ENCODE results near the gene AMBP. TPM values are rescaled to one million over a fixed set of nuclear protein-coding genes. Genes with fewer than 3 reads are reported as not detected.

AMBP gene
- total and polyA plus RNA-seq, 2 of the 13 experiments (the other 11 are each of a cell fraction or from before 2014, with no cell fraction given), result 1,510 to 2,580 TPM

DNA sequence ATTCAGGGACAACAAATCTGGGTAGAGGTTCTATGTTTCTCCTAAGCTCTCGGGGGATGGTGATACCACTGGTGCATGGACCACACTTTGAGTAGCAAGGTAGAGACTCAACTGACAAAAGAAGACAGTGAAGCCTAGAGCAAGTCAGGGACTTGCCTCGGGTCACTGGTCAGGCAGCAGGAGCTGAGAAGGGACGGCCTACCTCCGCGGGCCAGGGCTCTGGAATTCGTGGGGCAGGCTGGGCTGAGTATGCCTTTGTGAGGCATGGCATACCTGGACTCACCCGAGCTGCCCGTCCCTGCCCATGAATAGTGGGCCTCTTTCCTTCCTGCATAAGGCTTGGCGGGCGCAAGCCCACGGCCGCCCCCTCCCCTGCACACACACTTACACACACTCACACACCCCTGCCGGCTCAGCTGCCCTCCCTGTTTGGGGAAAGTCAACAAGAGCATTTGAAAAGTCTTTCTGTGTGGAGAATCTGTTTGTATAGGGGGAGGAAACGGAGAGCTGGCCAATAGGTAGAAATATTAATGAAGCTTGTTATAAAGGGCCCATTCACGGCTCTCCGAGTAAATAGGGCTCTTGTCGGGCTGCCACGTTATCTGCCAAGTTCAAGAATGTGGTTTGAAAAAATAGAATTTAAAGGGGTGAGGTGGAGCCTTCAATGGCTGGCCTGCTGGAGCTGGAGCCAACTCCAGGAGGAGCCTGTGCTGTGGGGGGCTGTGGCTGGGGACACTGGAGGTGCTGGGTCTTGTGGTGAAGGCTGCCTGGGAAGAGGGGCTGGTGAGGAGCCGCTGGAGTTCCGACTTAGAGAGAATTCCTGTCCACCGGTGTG is 40.1 kb upstream of the AMBP start (continued):
- peak; percentile 63; the same call in 1 of the 2 replicates for TF ChIP-seq ONECUT2 (CRISPR knock-in tag; IDR thresholded peaks at IDR 0.05)
- peak; percentile 29; the same call in 1 of the 2 replicates for TF ChIP-seq KLF11 (CRISPR knock-in tag; IDR thresholded peaks at IDR 0.05)
- TF ChIP-seq MED8 (CRISPR knock-in tag; IDR thresholded peaks at IDR 0.05; ENCODE audit: insufficient replicate concordance), result peak; percentile 74
- TF ChIP-seq, protein P1, sequence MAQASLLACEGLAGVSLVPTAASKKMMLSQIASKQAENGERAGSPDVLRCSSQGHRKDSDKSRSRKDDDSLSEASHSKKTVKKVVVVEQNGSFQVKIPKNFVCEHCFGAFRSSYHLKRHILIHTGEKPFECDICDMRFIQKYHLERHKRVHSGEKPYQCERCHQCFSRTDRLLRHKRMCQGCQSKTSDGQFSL (CRISPR knock-in tag; IDR thresholded peaks at IDR 0.05), result peak; percentile 20; the same call in 1 of the 2 replicates
- TF ChIP-seq ZNF629 (CRISPR knock-in tag; conservative IDR thresholded peaks at IDR 0.05), result no peak; the same call in 1 of the 2 replicates
- TF ChIP-seq ESRRA (CRISPR knock-in tag; IDR thresholded peaks at IDR 0.05; ENCODE audit: low read depth), result peak; percentile 55
- TF ChIP-seq RFX3 (CRISPR knock-in tag; IDR thresholded peaks at IDR 0.05), result no peak
- TF ChIP-seq ZNF790 (CRISPR knock-in tag; IDR thresholded peaks at IDR 0.05; ENCODE audit: borderline replicate concordance), result no peak
- TF ChIP-seq PCBP1 (IDR thresholded peaks at IDR 0.05; ENCODE audit: borderline replicate concordance, low read depth, low read length), result 0 out of 2 replicates have a peak, but pooled peaks have one; percentile 57
- no peak; the same call in 1 of the 2 replicates for TF ChIP-seq ZSCAN21 (CRISPR knock-in tag; IDR thresholded peaks at IDR 0.05; ENCODE audit: borderline replicate concordance)
- no peak for TF ChIP-seq NAIF1 (CRISPR knock-in tag; IDR thresholded peaks at IDR 0.05; ENCODE audit: borderline replicate concordance)
- no peak for TF ChIP-seq ZBTB38 (CRISPR knock-in tag; IDR thresholded peaks at IDR 0.05)
- TF ChIP-seq, protein P2, sequence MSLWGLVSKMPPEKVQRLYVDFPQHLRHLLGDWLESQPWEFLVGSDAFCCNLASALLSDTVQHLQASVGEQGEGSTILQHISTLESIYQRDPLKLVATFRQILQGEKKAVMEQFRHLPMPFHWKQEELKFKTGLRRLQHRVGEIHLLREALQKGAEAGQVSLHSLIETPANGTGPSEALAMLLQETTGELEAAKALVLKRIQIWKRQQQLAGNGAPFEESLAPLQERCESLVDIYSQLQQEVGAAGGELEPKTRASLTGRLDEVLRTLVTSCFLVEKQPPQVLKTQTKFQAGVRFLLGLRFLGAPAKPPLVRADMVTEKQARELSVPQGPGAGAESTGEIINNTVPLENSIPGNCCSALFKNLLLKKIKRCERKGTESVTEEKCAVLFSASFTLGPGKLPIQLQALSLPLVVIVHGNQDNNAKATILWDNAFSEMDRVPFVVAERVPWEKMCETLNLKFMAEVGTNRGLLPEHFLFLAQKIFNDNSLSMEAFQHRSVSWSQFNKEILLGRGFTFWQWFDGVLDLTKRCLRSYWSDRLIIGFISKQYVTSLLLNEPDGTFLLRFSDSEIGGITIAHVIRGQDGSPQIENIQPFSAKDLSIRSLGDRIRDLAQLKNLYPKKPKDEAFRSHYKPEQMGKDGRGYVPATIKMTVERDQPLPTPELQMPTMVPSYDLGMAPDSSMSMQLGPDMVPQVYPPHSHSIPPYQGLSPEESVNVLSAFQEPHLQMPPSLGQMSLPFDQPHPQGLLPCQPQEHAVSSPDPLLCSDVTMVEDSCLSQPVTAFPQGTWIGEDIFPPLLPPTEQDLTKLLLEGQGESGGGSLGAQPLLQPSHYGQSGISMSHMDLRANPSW (CRISPR knock-in tag; IDR thresholded peaks at IDR 0.05; ENCODE audit: borderline replicate concordance), result peak; percentile 79; the same call in 1 of the 2 replicates
- TF ChIP-seq SP140L (CRISPR knock-in tag; IDR thresholded peaks at IDR 0.05; ENCODE audit: borderline replicate concordance), result peak; percentile 57; the same call in 1 of the 2 replicates
- peak; percentile 98 for TF ChIP-seq ZBTB7B (CRISPR knock-in tag; IDR thresholded peaks at IDR 0.05)
- peak; percentile 85 for TF ChIP-seq CREM (IDR thresholded peaks at IDR 0.05)
- TF ChIP-seq CREM (CRISPR knock-in tag; IDR thresholded peaks at IDR 0.05), result no peak
- TF ChIP-seq MYC (CRISPR knock-in tag; IDR thresholded peaks at IDR 0.05; ENCODE audit: borderline replicate concordance), result peak; percentile 56; the same call in 1 of the 2 replicates
- TF ChIP-seq SYNCRIP (IDR thresholded peaks at IDR 0.05; ENCODE audit: insufficient read depth, low read depth, low read length), result no peak
- TF ChIP-seq, protein P3, sequence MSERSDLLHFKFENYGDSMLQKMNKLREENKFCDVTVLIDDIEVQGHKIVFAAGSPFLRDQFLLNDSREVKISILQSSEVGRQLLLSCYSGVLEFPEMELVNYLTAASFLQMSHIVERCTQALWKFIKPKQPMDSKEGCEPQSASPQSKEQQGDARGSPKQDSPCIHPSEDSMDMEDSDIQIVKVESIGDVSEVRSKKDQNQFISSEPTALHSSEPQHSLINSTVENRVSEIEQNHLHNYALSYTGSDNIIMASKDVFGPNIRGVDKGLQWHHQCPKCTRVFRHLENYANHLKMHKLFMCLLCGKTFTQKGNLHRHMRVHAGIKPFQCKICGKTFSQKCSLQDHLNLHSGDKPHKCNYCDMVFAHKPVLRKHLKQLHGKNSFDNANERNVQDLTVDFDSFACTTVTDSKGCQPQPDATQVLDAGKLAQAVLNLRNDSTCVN (CRISPR knock-in tag; IDR thresholded peaks at IDR 0.05; ENCODE audit: borderline replicate concordance), result no peak
- no peak for TF ChIP-seq ZNF672 (CRISPR knock-in tag; IDR thresholded peaks at IDR 0.05)
- TF ChIP-seq ZFY (CRISPR knock-in tag; IDR thresholded peaks at IDR 0.05), result peak; percentile 60
- 0 out of 2 replicates have a peak, but pooled peaks have one; percentile 31 for TF ChIP-seq POLR2AphosphoS5 (IDR thresholded peaks at IDR 0.05; ENCODE audit: low read depth, low read length)
- peak; percentile 74; the same call in 1 of the 2 replicates for TF ChIP-seq JUNB (CRISPR knock-in tag; IDR thresholded peaks at IDR 0.05; ENCODE audit: borderline replicate concordance)
- TF ChIP-seq, protein P4, sequence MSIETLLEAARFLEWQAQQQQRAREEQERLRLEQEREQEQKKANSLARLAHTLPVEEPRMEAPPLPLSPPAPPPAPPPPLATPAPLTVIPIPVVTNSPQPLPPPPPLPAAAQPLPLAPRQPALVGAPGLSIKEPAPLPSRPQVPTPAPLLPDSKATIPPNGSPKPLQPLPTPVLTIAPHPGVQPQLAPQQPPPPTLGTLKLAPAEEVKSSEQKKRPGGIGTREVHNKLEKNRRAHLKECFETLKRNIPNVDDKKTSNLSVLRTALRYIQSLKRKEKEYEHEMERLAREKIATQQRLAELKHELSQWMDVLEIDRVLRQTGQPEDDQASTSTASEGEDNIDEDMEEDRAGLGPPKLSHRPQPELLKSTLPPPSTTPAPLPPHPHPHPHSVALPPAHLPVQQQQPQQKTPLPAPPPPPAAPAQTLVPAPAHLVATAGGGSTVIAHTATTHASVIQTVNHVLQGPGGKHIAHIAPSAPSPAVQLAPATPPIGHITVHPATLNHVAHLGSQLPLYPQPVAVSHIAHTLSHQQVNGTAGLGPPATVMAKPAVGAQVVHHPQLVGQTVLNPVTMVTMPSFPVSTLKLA (IDR thresholded peaks at IDR 0.05), result no peak
